ENCODE measurements around the gene PTRHD1. TPM values are rescaled to one million over a fixed set of nuclear protein-coding genes. Genes with fewer than 3 reads are reported as not detected.

Gene PTRHD1
- total and polyA plus RNA-seq, 5 donors from 2014 or later: 16.9 to 83.0 (median 52.4) TPM

DNA sequence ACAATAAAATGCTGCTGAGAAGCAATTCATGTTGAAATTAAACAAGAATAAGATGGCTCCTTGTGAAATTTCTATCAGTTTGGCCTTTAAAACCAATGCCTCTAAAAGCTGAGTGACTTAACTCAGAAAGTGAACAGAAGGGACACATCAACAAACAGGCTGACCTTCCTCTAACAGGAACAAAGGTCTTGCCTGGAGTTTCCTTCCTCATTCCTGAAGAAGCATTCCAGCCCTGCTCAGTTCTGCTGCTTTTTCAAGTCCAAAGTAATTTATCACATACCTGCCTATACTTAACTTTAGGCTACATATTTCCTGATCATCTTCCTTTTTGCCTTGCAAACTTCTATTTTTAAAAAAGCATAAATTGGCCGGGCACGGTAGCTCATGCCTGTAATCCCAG, 14.1 kb downstream of the PTRHD1 start:
- H3K27ac ChIP-seq (ENCODE audit: insufficient read depth, low read length, poor library complexity, severe bottlenecking): no peak overlapping the region
- Mint-ChIP-seq H3K9me3 (peaks cover 0 to 2% (median 0%) of the 10 kb centered on the region in 7 donors), H3K4me3 (peak overlapping the region in 1 of 4 donors; percentile 27), H3K36me3 (peaks cover 6% of the 10 kb centered on the region), H3K27ac (no peak overlapping the region), H3K27me3 (peaks cover 11% of the 10 kb centered on the region), H3K4me1 (peaks cover 0 to 6% (median 0%) of the 10 kb centered on the region in 4 donors)
- no peak overlapping the region for H3K4me3 ChIP-seq (ENCODE audit: low read depth, low read length)
- DNase-seq (no peak), ATAC-seq (ENCODE audit: low read depth in 2 of 2) (no peak)
- peaks cover 3% of the 10 kb centered on the region for H3K27me3 ChIP-seq (ENCODE audit: control insufficient read depth, insufficient read depth, low read length)
- no peaks in the 10 kb centered on the region for H3K36me3 ChIP-seq (ENCODE audit: control insufficient read depth, insufficient read depth, low read length)
- H3K9me3 ChIP-seq (ENCODE audit: control insufficient read depth in 2 of 2, low read length in 2 of 2): no peaks in the 10 kb centered on the region
- no peaks in the 10 kb centered on the region for H3K4me1 ChIP-seq (ENCODE audit: control insufficient read depth, insufficient read depth, low read length, poor library complexity, severe bottlenecking)

DNA sequence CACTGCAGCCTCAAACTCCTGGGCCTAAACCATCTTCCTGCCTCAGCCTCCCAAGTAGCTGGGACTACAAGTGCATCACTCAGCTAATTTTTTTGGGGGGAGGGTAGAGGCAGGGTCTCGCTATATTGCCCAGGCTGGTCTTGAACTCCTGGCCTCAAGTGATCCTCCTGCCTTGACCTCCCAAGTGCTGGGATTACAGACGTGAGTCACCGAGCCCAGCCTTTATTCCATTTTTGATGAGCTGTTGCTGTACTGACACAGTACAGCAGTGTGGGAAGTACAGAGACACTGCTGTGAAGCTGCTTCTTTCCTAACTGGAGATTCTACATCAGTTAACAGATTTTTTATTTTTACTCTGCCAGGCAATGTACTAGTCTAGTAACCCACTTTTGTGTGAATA, 18.8 kb downstream of the PTRHD1 start:
- peaks cover 0 to 6% (median 2%) of the 10 kb centered on the region in 4 donors for H3K4me1 Mint-ChIP-seq
- Histone ChIP-seq H3K36me3 (ENCODE audit: control insufficient read depth, insufficient read depth, low read length) (peaks cover 8% of the 10 kb centered on the region), H3K27me3 (ENCODE audit: control insufficient read depth, insufficient read depth, low read length) (no peaks in the 10 kb centered on the region), H3K27ac (ENCODE audit: insufficient read depth, low read length, poor library complexity, severe bottlenecking) (no peak overlapping the region), H3K4me3 (ENCODE audit: low read depth, low read length) (no peak overlapping the region), H3K4me1 (ENCODE audit: control insufficient read depth, insufficient read depth, low read length, poor library complexity, severe bottlenecking) (no peaks in the 10 kb centered on the region), H3K9me3 (ENCODE audit: control insufficient read depth in 2 of 2, low read length in 2 of 2) (no peaks in the 10 kb centered on the region)
- H3K36me3 Mint-ChIP-seq: peaks cover 10% of the 10 kb centered on the region
- no peak overlapping the region for H3K27ac Mint-ChIP-seq
- ATAC-seq (ENCODE audit: low read depth in 2 of 2) (no peak), DNase-seq (no peak)
- peaks cover 5% of the 10 kb centered on the region for H3K27me3 Mint-ChIP-seq
- H3K4me3 Mint-ChIP-seq: no peak overlapping the region
- H3K9me3 Mint-ChIP-seq: no peaks in the 10 kb centered on the region

DNA sequence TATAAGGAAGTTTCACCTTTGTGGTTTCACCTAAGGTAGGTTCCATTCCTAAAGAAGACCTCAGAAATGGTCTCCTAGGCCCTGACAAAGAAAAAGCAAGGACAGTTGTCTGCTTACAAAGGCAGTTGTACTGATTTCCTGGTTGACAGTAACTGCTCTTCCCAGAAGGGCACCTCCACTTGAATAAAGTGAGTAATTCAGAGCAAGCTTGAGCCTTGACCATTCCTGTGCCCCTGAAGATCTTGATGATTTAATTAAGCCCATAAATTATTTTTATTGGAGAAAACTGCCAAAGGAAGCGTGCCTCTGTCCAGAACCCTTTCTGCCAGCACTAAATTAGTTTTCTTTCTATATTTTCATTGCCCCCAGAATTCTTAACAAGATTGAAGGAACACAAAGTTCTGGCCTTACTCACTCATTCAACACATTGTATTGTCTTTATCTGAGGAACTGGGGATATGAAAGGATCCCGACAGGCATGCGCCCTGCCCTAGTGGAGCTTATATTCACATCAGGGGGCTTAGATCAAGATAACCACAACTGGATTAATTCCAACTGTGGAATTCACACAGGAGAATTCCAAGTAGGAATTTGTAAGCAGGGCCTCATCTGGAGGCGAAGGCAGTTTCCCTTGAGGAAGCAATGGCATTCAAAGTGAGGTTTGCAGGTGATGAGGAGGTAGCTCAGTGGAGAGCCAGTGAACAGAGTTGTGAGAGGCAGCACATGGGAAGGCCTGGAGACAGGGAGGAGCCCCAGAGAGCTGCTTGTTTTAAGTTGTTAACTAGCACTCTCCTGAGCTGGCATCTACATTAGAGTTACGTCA, 21.2 kb downstream of the PTRHD1 start:
- Histone ChIP-seq H3K27me3 (ENCODE audit: control insufficient read depth, insufficient read depth, low read length) (no peaks in the 10 kb centered on the region), H3K4me3 (ENCODE audit: low read depth, low read length) (no peak overlapping the region), H3K27ac (ENCODE audit: insufficient read depth, low read length, poor library complexity, severe bottlenecking) (no peak overlapping the region), H3K9me3 (ENCODE audit: control insufficient read depth in 2 of 2, low read length in 2 of 2) (no peaks in the 10 kb centered on the region), H3K36me3 (ENCODE audit: control insufficient read depth, insufficient read depth, low read length) (peaks cover 25% of the 10 kb centered on the region), H3K4me1 (ENCODE audit: control insufficient read depth, insufficient read depth, low read length, poor library complexity, severe bottlenecking) (no peaks in the 10 kb centered on the region)
- DNase-seq: no peak
- Mint-ChIP-seq H3K9me3 (no peaks in the 10 kb centered on the region), H3K27me3 (no peaks in the 10 kb centered on the region), H3K36me3 (peaks cover 13% of the 10 kb centered on the region), H3K27ac (peak overlapping the region in 2 of 3 donors; percentile 35 to 46), H3K4me1 (peaks cover 0 to 6% (median 3%) of the 10 kb centered on the region in 4 donors), H3K4me3 (no peak overlapping the region)
- ATAC-seq (ENCODE audit: low read depth in 2 of 2): no peak

DNA sequence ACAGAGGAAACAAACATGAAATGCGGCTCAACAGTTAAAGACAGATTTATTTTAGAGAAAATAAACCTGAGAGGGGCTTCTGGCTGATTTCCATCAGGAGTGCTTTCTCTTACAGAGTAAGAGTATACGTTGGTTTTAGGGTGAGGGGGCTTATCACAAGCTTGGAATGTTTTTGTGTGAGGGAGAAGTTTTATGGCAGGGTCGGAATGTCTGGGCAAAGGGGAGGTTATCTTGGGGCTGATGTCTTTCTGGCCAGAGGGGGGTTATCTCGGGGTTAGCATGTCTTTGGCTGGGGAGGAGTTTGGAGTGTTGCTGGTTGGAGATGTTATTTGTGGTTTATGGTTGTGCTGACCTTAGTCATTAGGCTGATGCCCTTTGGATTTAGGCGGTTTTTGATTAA, 22.1 kb downstream of the PTRHD1 start:
- no peak overlapping the region for H3K27ac ChIP-seq (ENCODE audit: insufficient read depth, low read length, poor library complexity, severe bottlenecking)
- H3K9me3 ChIP-seq (ENCODE audit: control insufficient read depth in 2 of 2, low read length in 2 of 2): no peaks in the 10 kb centered on the region
- DNase-seq (no peak), ATAC-seq (ENCODE audit: low read depth in 2 of 2) (no peak)
- no peaks in the 10 kb centered on the region for H3K4me1 ChIP-seq (ENCODE audit: control insufficient read depth, insufficient read depth, low read length, poor library complexity, severe bottlenecking)
- peaks cover 25% of the 10 kb centered on the region for H3K36me3 ChIP-seq (ENCODE audit: control insufficient read depth, insufficient read depth, low read length)
- Mint-ChIP-seq H3K4me1 (peaks cover 8 to 15% (median 10%) of the 10 kb centered on the region in 4 donors), H3K4me3 (no peak overlapping the region), H3K36me3 (peaks cover 19% of the 10 kb centered on the region), H3K27me3 (no peaks in the 10 kb centered on the region), H3K27ac (peak overlapping the region in 1 of 3 donors; percentile 1), H3K9me3 (no peaks in the 10 kb centered on the region)
- no peaks in the 10 kb centered on the region for H3K27me3 ChIP-seq (ENCODE audit: control insufficient read depth, insufficient read depth, low read length)
- no peak overlapping the region for H3K4me3 ChIP-seq (ENCODE audit: low read depth, low read length)

DNA sequence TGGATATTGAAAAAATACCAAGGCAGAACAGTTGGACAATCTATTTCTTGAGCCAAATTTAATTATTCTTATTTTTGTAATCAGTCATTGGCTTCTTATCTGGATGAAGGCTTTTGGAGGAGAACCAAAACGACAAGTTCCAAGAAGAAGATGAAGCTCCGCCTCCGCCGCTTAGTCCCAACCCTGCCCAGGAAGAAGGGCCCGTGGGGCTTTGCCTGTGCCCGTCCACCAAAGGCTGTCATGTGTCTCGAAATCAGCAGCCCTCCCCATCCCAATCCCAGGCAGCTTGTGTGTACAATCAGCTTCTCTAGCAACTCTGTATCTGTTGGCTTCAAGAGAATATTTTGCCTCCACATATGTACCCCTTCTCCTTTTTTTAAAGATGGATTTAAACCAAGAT, 24.6 kb downstream of the PTRHD1 start:
- no peak overlapping the region for H3K4me3 Mint-ChIP-seq
- no peak overlapping the region for H3K27ac Mint-ChIP-seq
- DNase-seq (no peak), ATAC-seq (ENCODE audit: low read depth in 2 of 2) (no peak)
- Histone ChIP-seq H3K9me3 (ENCODE audit: control insufficient read depth in 2 of 2, low read length in 2 of 2) (no peaks in the 10 kb centered on the region), H3K27ac (ENCODE audit: insufficient read depth, low read length, poor library complexity, severe bottlenecking) (no peak overlapping the region), H3K4me1 (ENCODE audit: control insufficient read depth, insufficient read depth, low read length, poor library complexity, severe bottlenecking) (no peaks in the 10 kb centered on the region), H3K27me3 (ENCODE audit: control insufficient read depth, insufficient read depth, low read length) (no peaks in the 10 kb centered on the region), H3K4me3 (ENCODE audit: low read depth, low read length) (no peak overlapping the region), H3K36me3 (ENCODE audit: control insufficient read depth, insufficient read depth, low read length) (peaks cover 41% of the 10 kb centered on the region)
- H3K9me3 Mint-ChIP-seq: no peaks in the 10 kb centered on the region
- peaks cover 34% of the 10 kb centered on the region for H3K36me3 Mint-ChIP-seq
- peaks cover 8 to 11% (median 9%) of the 10 kb centered on the region in 4 donors for H3K4me1 Mint-ChIP-seq
- no peaks in the 10 kb centered on the region for H3K27me3 Mint-ChIP-seq

DNA sequence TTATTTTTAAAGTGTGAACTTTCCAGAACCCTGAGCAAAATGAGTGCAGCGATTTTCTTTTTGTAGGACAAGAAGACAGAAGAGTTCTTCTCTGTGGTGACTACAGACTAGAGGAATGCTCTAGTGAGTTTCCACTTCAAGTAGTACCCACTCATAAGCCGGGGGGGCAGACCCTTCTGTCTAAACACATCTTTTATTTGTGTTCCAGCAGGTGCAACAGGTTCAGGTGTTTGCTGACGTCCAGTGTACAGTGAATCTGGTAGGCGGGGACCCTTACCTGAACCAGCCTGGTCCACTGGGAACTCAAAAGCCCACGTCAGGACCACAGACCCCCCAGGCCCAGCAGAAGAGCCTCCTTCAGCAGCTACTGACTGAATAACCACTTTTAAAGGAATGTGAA, 25.2 kb downstream of the PTRHD1 start:
- H3K36me3 Mint-ChIP-seq: peaks cover 34% of the 10 kb centered on the region
- no peaks in the 10 kb centered on the region for H3K27me3 Mint-ChIP-seq
- no peak for ATAC-seq (ENCODE audit: low read depth in 2 of 2)
- Histone ChIP-seq H3K9me3 (ENCODE audit: control insufficient read depth in 2 of 2, low read length in 2 of 2) (no peaks in the 10 kb centered on the region), H3K27ac (ENCODE audit: insufficient read depth, low read length, poor library complexity, severe bottlenecking) (no peak overlapping the region), H3K4me3 (ENCODE audit: low read depth, low read length) (no peak overlapping the region), H3K36me3 (ENCODE audit: control insufficient read depth, insufficient read depth, low read length) (peaks cover 41% of the 10 kb centered on the region), H3K27me3 (ENCODE audit: control insufficient read depth, insufficient read depth, low read length) (no peaks in the 10 kb centered on the region), H3K4me1 (ENCODE audit: control insufficient read depth, insufficient read depth, low read length, poor library complexity, severe bottlenecking) (no peaks in the 10 kb centered on the region)
- no peak overlapping the region for H3K4me3 Mint-ChIP-seq
- H3K9me3 Mint-ChIP-seq: no peaks in the 10 kb centered on the region
- peaks cover 8 to 11% (median 9%) of the 10 kb centered on the region in 4 donors for H3K4me1 Mint-ChIP-seq
- DNase-seq: no peak
- H3K27ac Mint-ChIP-seq: no peak overlapping the region

DNA sequence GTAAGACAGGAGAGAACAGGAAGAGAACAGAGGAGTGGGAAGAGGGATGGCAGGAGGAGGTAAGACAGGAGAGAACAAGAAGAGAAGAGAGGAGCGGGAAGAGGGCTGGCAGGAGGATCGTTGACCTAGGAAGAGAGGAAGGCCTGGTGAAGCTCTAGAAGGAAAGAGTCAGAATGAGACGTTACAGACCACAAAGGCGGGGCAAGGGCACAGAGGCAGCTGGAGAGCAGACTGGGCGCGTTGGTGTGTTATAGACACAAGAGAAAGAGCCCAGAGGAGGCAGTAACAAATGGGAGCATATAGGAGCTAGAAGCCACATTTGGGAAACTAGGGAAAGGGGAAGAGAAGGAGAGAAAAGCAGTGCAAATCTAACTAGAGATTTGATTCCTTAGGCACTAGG, 26.6 kb downstream of the PTRHD1 start:
- H3K27me3 Mint-ChIP-seq: no peaks in the 10 kb centered on the region
- H3K4me1 ChIP-seq (ENCODE audit: control insufficient read depth, insufficient read depth, low read length, poor library complexity, severe bottlenecking): no peaks in the 10 kb centered on the region
- no peaks in the 10 kb centered on the region for H3K9me3 ChIP-seq (ENCODE audit: control insufficient read depth in 2 of 2, low read length in 2 of 2)
- DNase-seq (peak in 1 of 3 donors; percentile 34), ATAC-seq (ENCODE audit: low read depth in 2 of 2) (peak; percentile 31 to 40)
- peaks cover 8 to 11% (median 9%) of the 10 kb centered on the region in 4 donors for H3K4me1 Mint-ChIP-seq
- no peaks in the 10 kb centered on the region for H3K27me3 ChIP-seq (ENCODE audit: control insufficient read depth, insufficient read depth, low read length)
- peaks cover 44% of the 10 kb centered on the region for H3K36me3 Mint-ChIP-seq
- H3K4me3 Mint-ChIP-seq: no peak overlapping the region
- no peak overlapping the region for H3K27ac ChIP-seq (ENCODE audit: insufficient read depth, low read length, poor library complexity, severe bottlenecking)
- H3K9me3 Mint-ChIP-seq: no peaks in the 10 kb centered on the region
- H3K4me3 ChIP-seq (ENCODE audit: low read depth, low read length): no peak overlapping the region
- peak overlapping the region; percentile 15 to 80 (median 18) for H3K27ac Mint-ChIP-seq
- H3K36me3 ChIP-seq (ENCODE audit: control insufficient read depth, insufficient read depth, low read length): peaks cover 55% of the 10 kb centered on the region

DNA sequence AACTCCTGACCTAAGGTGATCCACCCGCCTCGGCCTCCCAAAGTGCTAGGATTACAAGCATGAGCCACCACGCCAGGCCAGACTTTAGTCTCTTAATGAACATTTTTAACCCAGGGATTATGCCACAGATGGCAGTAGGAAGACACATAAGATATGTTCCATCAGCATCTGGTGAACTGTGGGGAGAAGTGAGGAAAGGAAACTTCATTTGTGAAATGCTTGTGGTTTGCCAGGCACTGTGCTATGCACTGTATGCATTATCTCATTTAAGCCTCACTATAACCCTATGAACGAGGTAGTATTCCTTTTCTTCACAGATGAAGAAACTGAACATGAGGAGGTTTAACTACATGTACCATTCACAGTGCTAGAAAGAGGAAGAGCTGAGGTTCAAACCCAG, 29.3 kb downstream of the PTRHD1 start:
- Mint-ChIP-seq H3K4me1 (peaks cover 7 to 10% (median 8%) of the 10 kb centered on the region in 4 donors), H3K27me3 (no peaks in the 10 kb centered on the region), H3K27ac (peak overlapping the region in 2 of 3 donors; percentile 1 to 79), H3K4me3 (no peak overlapping the region), H3K9me3 (no peaks in the 10 kb centered on the region), H3K36me3 (peaks cover 49% of the 10 kb centered on the region)
- DNase-seq (no peak), ATAC-seq (ENCODE audit: low read depth in 2 of 2) (no peak)
- no peak overlapping the region for H3K4me3 ChIP-seq (ENCODE audit: low read depth, low read length)
- H3K27me3 ChIP-seq (ENCODE audit: control insufficient read depth, insufficient read depth, low read length): no peaks in the 10 kb centered on the region
- peaks cover 59% of the 10 kb centered on the region for H3K36me3 ChIP-seq (ENCODE audit: control insufficient read depth, insufficient read depth, low read length)
- no peaks in the 10 kb centered on the region for H3K4me1 ChIP-seq (ENCODE audit: control insufficient read depth, insufficient read depth, low read length, poor library complexity, severe bottlenecking)
- no peak overlapping the region for H3K27ac ChIP-seq (ENCODE audit: insufficient read depth, low read length, poor library complexity, severe bottlenecking)
- no peaks in the 10 kb centered on the region for H3K9me3 ChIP-seq (ENCODE audit: control insufficient read depth in 2 of 2, low read length in 2 of 2)

Data from CD4-positive, CD25-positive, alpha-beta regulatory T cell (primary cell).